Uterus (tissue), 2 donors: Measurements from ENCODE around the gene BCL2L11.

ENCODE experiments used
- CTCF ChIP-seq, 4 experiments: fragments of 200-600 bp in 2 of 4; fragments of 450-650 bp in 2 of 4; sonication (generic) in 2 of 4; IDR thresholded peaks; one replicate each; pipeline ENCODE4 v1.5.1; 2016 to 2019; ENCODE audit warnings: antibody characterized with exemption in 4 of 4, mild to moderate bottlenecking in 2 of 4, moderate library complexity in 1 of 4
- POLR2A ChIP-seq, 2 donors: fragments of 450-650 bp; IDR thresholded peaks; one replicate each; pipeline ENCODE4 v1.6.1; 2016; ENCODE audit warnings: antibody characterized with exemption in 2 of 2, mild to moderate bottlenecking in 1 of 2, moderate library complexity in 1 of 2

- TF ChIP-seq POLR2A (IDR thresholded peaks at IDR 0.05) = no peak
- no peak for TF ChIP-seq CTCF (IDR thresholded peaks at IDR 0.05)
Measured at GRCh38 chr2:111123751-111124150, 3.0 kb downstream of the BCL2L11 start.
